ENCODE results near the gene ZNF236. TPM values are rescaled to one million over a fixed set of nuclear protein-coding genes. Genes with fewer than 3 reads are reported as not detected.

ZNF236 gene
- total RNA-seq, 1 donor from 2014 or later, result 13.3 TPM

GRCh38 chr18:76972241-76972640 lies 149.9 kb downstream of the ZNF236 start:
- FAIRE-seq, result no peak
- TF ChIP-seq EZH2 (IDR thresholded peaks at IDR 0.05; ENCODE audit: insufficient read depth, low read length), result no peak
- TF ChIP-seq CTCF (IDR thresholded peaks at IDR 0.05; ENCODE audit: insufficient read depth, low read depth, low read length), result no peak
- peaks cover 3% of the 10 kb centered on the region for H3K36me3 ChIP-seq (ENCODE audit: insufficient read depth, low read length)

GRCh38 chr18:76972846-76973519 lies 150.6 kb downstream of the ZNF236 start:
- no peaks in the 10 kb centered on the region for H3K4me1 ChIP-seq (ENCODE audit: insufficient read depth, low read length)
- TF ChIP-seq CTCF (IDR thresholded peaks at IDR 0.05; ENCODE audit: insufficient read depth, low read depth, low read length) (no peak), EZH2 (IDR thresholded peaks at IDR 0.05; ENCODE audit: insufficient read depth, low read length) (no peak)
- H3K9me3 ChIP-seq (ENCODE audit: insufficient read depth, low read depth, low read length), result no peaks in the 10 kb centered on the region
- no peaks in the 10 kb centered on the region for H3K79me2 ChIP-seq (ENCODE audit: insufficient read depth, low read length)
- H3K9ac ChIP-seq (ENCODE audit: low read length), result no peak overlapping the region
- no peak overlapping the region for H3K4me2 ChIP-seq (ENCODE audit: low read length)
- H3K36me3 ChIP-seq (ENCODE audit: insufficient read depth, low read length), result peaks cover 3% of the 10 kb centered on the region
- FAIRE-seq, result no peak
- H3K9me3 Mint-ChIP-seq (ENCODE audit: unreplicated experiment), result no peaks in the 10 kb centered on the region
- H3K27me3 Mint-ChIP-seq (ENCODE audit: low read depth, unreplicated experiment), result no peaks in the 10 kb centered on the region
- H3K4me3 ChIP-seq (ENCODE audit: insufficient read depth, low read depth, low read length), result no peak overlapping the region
- H3K4me1 Mint-ChIP-seq (ENCODE audit: low read depth, unreplicated experiment), result peaks cover 12% of the 10 kb centered on the region
- peaks cover 7% of the 10 kb centered on the region for H3K36me3 Mint-ChIP-seq (ENCODE audit: low read depth, unreplicated experiment)
- no peaks in the 10 kb centered on the region for H3K27me3 ChIP-seq (ENCODE audit: insufficient read depth, low read length)
- no peak overlapping the region for H2AFZ ChIP-seq (ENCODE audit: low read depth, low read length)
- peak; percentile 16 for DNase-seq (ENCODE audit: low read depth)
- no peaks in the 10 kb centered on the region for H4K20me1 ChIP-seq (ENCODE audit: insufficient read depth, low read length)
- H3K27ac Mint-ChIP-seq (ENCODE audit: unreplicated experiment), result no peak overlapping the region
- H3K4me3 Mint-ChIP-seq (ENCODE audit: unreplicated experiment), result no peak overlapping the region
- H3K27ac ChIP-seq (ENCODE audit: low read depth, low read length), result no peak overlapping the region

More at GRCh38 chr18:76972241-76972640, 149.9 kb downstream of the ZNF236 start:
- peaks cover 7% of the 10 kb centered on the region for H3K36me3 Mint-ChIP-seq (ENCODE audit: low read depth, unreplicated experiment)
- H3K4me1 Mint-ChIP-seq (ENCODE audit: low read depth, unreplicated experiment), result peaks cover 12% of the 10 kb centered on the region
- Histone ChIP-seq H3K4me1 (ENCODE audit: insufficient read depth, low read length) (no peaks in the 10 kb centered on the region), H3K4me3 (ENCODE audit: insufficient read depth, low read depth, low read length) (no peak overlapping the region), H3K27me3 (ENCODE audit: insufficient read depth, low read length) (no peaks in the 10 kb centered on the region), H3K27ac (ENCODE audit: low read depth, low read length) (no peak overlapping the region), H2AFZ (ENCODE audit: low read depth, low read length) (no peak overlapping the region), H3K79me2 (ENCODE audit: insufficient read depth, low read length) (peaks cover 2% of the 10 kb centered on the region), H4K20me1 (ENCODE audit: insufficient read depth, low read length) (peaks cover 4% of the 10 kb centered on the region), H3K9me3 (ENCODE audit: insufficient read depth, low read depth, low read length) (no peaks in the 10 kb centered on the region), H3K9ac (ENCODE audit: low read length) (no peak overlapping the region), H3K4me2 (ENCODE audit: low read length) (no peak overlapping the region)
- no peaks in the 10 kb centered on the region for H3K9me3 Mint-ChIP-seq (ENCODE audit: unreplicated experiment)
- H3K27ac Mint-ChIP-seq (ENCODE audit: unreplicated experiment), result no peak overlapping the region
- DNase-seq (ENCODE audit: low read depth), result no peak
- H3K27me3 Mint-ChIP-seq (ENCODE audit: low read depth, unreplicated experiment), result no peaks in the 10 kb centered on the region
- H3K4me3 Mint-ChIP-seq (ENCODE audit: unreplicated experiment), result no peak overlapping the region
